HL-60 (cell line): Measurements from ENCODE around the gene SRPK2.

Experiments
- GABPA ChIP-seq: IDR thresholded peaks from 2 replicates; pipeline ENCODE4 v1.6.1; 2012; ENCODE audit warnings: low read depth
- TF ChIP-seq, protein P1 (sequence below): IDR thresholded peaks from one replicate; pipeline ENCODE4 v1.5.1; 2011; ENCODE audit warnings: low read length, control low read depth, inconsistent platforms; ENCODE audit not compliant: insufficient read depth

DNA sequence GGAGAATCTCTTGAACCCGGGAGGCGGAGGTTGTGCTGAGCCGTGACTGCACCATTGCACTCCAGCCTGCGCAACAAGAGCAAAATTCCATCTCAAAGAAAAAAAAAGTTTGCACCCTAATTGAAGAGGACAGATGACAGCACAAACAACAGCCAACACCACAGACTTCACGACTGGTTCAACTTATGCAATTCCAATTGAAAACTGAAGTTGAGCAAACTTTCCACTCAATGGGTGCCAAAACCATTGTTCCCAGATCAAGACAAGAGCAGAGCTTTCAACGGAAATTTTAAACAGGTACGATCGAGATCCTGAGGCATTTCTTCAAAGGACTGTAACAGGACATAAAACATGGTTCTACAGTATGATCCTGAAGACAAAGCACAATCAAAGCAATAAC lies 225.0 kb downstream of the SRPK2 start:
- TF ChIP-seq, protein P1, sequence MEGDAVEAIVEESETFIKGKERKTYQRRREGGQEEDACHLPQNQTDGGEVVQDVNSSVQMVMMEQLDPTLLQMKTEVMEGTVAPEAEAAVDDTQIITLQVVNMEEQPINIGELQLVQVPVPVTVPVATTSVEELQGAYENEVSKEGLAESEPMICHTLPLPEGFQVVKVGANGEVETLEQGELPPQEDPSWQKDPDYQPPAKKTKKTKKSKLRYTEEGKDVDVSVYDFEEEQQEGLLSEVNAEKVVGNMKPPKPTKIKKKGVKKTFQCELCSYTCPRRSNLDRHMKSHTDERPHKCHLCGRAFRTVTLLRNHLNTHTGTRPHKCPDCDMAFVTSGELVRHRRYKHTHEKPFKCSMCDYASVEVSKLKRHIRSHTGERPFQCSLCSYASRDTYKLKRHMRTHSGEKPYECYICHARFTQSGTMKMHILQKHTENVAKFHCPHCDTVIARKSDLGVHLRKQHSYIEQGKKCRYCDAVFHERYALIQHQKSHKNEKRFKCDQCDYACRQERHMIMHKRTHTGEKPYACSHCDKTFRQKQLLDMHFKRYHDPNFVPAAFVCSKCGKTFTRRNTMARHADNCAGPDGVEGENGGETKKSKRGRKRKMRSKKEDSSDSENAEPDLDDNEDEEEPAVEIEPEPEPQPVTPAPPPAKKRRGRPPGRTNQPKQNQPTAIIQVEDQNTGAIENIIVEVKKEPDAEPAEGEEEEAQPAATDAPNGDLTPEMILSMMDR: no peak
- no peak for TF ChIP-seq GABPA
